ENCODE data around the gene SAA4.

Gene SAA4

DNA sequence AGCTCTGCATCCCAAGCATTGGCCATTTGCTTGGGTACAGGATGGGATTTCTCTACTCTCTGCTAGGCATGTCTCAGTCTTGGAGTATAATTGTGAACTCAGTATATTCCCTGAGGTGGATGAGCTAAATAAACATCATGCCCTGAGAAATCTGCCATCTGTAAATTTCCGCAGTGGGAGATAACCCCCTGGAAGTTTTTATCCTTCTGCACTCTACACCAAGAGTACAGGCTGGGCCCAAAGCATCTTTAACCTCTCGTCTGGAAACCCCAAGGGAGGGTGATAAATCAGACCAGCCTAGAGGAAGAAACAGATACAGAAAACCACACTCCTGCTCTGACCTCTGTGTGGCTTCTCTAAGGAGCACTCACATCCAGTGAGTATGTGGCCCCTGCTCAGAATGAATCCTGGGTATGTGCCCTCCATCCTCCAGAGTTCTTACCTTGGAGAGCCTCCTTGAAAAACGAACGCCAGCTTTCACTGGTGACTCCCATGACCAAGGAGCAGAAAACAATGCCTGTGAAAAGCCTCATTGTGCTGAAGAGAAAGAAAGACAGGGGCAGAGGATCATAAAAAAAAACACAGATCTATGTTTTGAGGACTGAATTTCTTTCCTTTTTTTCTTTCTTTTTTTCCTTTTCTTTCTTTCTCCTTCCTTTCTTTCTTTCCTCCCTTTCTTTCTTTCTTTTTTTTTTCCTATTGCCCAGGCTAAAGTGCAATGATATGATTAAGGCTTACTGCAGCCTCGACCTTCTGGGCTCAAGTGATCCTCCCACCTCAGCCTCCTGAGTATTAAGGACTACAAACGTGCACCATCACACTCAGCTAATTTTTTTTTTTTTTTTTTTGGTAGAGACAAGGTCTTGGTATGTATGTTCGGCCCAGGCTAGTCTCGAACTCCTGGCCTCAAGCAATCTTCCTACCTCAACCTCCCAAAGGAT, 938 bp downstream of the SAA4 start:
- TF ChIP-seq OVOL3 (tag by site-specific recombination; IDR thresholded peaks at IDR 0.05), result no peak
- TF ChIP-seq ZIC2 (tag by site-specific recombination; IDR thresholded peaks at IDR 0.05), result peak; percentile 34
- no peak for TF ChIP-seq ZNF404 (tag by site-specific recombination; IDR thresholded peaks at IDR 0.05)
- peak; percentile 70 for TF ChIP-seq ZBTB17 (tag by site-specific recombination; IDR thresholded peaks at IDR 0.05)
- TF ChIP-seq, protein P1, sequence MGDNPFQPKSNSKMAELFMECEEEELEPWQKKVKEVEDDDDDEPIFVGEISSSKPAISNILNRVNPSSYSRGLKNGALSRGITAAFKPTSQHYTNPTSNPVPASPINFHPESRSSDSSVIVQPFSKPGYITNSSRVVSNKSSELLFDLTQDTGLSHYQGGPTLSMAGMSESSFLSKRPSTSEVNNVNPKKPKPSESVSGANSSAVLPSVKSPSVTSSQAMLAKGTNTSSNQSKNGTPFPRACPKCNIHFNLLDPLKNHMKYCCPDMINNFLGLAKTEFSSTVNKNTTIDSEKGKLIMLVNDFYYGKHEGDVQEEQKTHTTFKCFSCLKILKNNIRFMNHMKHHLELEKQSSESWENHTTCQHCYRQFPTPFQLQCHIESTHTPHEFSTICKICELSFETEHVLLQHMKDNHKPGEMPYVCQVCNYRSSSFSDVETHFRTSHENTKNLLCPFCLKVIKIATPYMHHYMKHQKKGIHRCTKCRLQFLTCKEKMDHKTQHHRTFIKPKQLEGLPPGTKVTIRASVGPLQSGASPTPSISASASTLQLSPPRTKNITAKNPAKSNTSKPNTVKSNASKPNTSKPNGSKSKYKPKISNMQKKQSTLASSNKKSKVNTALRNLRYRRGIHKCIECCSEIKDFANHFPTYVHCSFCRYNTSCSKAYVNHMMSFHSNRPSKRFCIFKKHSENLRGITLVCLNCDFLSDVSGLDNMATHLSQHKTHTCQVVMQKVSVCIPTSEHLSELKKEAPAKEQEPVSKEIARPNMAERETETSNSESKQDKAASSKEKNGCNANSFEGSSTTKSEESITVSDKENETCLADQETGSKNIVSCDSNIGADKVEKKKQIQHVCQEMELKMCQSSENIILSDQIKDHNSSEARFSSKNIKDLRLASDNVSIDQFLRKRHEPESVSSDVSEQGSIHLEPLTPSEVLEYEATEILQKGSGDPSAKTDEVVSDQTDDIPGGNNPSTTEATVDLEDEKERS (tag by site-specific recombination; IDR thresholded peaks at IDR 0.05), result no peak
- TF ChIP-seq GLIS1 (tag by site-specific recombination; IDR thresholded peaks at IDR 0.05), result peak; percentile 96
- TF ChIP-seq, protein P2, sequence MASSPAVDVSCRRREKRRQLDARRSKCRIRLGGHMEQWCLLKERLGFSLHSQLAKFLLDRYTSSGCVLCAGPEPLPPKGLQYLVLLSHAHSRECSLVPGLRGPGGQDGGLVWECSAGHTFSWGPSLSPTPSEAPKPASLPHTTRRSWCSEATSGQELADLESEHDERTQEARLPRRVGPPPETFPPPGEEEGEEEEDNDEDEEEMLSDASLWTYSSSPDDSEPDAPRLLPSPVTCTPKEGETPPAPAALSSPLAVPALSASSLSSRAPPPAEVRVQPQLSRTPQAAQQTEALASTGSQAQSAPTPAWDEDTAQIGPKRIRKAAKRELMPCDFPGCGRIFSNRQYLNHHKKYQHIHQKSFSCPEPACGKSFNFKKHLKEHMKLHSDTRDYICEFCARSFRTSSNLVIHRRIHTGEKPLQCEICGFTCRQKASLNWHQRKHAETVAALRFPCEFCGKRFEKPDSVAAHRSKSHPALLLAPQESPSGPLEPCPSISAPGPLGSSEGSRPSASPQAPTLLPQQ (tag by site-specific recombination; IDR thresholded peaks at IDR 0.05), result no peak
- TF ChIP-seq ZNF16 (tag by site-specific recombination; IDR thresholded peaks at IDR 0.05; ENCODE audit: low read depth), result no peak
- CTCF ChIA-PET, result interaction anchor here (0.6 to 1.9 kb wide), 3 partner anchors 8 to 160 kb away, joined by 3 to 15 read pairs (median 3); no protein-coding TSS in a partner anchor
- Histone ChIP-seq H3K9me3 (ENCODE audit: control insufficient read depth, insufficient read depth, low read depth, low read length) (no peaks in the 10 kb centered on the region), H3K36me3 (ENCODE audit: control insufficient read depth in 2 of 2, insufficient read depth in 1 of 2, low read length in 2 of 2) (no peaks in the 10 kb centered on the region), H3K4me3 (ENCODE audit: low read depth, low read length) (no peak overlapping the region), H3K4me1 (ENCODE audit: control insufficient read depth, insufficient read depth, low read length) (no peaks in the 10 kb centered on the region), H3K27ac (ENCODE audit: extremely low read depth, low read depth, low read length) (no peak overlapping the region)
- POLR2A ChIA-PET, result no interaction called here

DNA sequence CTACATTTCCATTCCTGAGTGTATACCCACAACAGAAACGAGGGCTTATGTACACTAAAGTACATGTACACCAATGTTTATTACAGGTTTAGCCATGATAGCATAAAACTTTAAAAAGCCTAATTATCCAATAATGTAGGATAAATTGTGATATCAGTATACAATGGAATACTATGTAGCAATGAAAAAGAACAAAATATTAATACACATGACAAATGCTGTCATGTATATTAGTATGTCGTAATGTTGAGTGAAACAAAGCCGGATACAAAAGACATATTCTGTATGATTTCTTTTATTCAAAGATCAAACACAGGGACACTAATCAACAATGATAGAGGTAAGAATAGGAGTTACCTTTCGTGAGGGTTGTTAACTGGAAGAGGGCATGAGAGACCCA, 2.7 kb downstream of the SAA4 start:
- Histone ChIP-seq H3K36me3 (ENCODE audit: control insufficient read depth in 2 of 2, insufficient read depth in 1 of 2, low read length in 2 of 2) (no peaks in the 10 kb centered on the region), H3K4me1 (ENCODE audit: control insufficient read depth, insufficient read depth, low read length) (no peaks in the 10 kb centered on the region), H3K27ac (ENCODE audit: extremely low read depth, low read depth, low read length) (no peak overlapping the region), H3K4me3 (ENCODE audit: low read depth, low read length) (no peak overlapping the region), H3K9me3 (ENCODE audit: control insufficient read depth, insufficient read depth, low read depth, low read length) (no peaks in the 10 kb centered on the region)
- TF ChIP-seq, protein P3, sequence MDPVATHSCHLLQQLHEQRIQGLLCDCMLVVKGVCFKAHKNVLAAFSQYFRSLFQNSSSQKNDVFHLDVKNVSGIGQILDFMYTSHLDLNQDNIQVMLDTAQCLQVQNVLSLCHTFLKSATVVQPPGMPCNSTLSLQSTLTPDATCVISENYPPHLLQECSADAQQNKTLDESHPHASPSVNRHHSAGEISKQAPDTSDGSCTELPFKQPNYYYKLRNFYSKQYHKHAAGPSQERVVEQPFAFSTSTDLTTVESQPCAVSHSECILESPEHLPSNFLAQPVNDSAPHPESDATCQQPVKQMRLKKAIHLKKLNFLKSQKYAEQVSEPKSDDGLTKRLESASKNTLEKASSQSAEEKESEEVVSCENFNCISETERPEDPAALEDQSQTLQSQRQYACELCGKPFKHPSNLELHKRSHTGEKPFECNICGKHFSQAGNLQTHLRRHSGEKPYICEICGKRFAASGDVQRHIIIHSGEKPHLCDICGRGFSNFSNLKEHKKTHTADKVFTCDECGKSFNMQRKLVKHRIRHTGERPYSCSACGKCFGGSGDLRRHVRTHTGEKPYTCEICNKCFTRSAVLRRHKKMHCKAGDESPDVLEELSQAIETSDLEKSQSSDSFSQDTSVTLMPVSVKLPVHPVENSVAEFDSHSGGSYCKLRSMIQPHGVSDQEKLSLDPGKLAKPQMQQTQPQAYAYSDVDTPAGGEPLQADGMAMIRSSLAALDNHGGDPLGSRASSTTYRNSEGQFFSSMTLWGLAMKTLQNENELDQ (tag by site-specific recombination; IDR thresholded peaks at IDR 0.05; ENCODE audit: low read depth), result no peak
- TF ChIP-seq ZNF239 (tag by site-specific recombination; IDR thresholded peaks at IDR 0.05) (no peak), EGR2 (tag by site-specific recombination; IDR thresholded peaks at IDR 0.05; ENCODE audit: low read depth) (no peak), ZFP37 (tag by site-specific recombination; IDR thresholded peaks at IDR 0.05) (no peak), ZNF654 (tag by site-specific recombination; IDR thresholded peaks at IDR 0.05; ENCODE audit: low read depth) (no peak), ZNF146 (tag by site-specific recombination; IDR thresholded peaks at IDR 0.05) (peak; percentile 67; the same call in 1 of the 2 replicates), ZFP69B (tag by site-specific recombination; IDR thresholded peaks at IDR 0.05) (no peak)
- CTCF ChIA-PET, result interaction anchor here (0.6 to 1.9 kb wide), 3 partner anchors 10 to 502 kb away, joined by 3 to 15 read pairs (median 3); no protein-coding TSS in a partner anchor
- POLR2A ChIA-PET, result no interaction called here

Data from HEK293 (cell line).